Testis (tissue), 2 donors: ENCODE measurements around the gene RAD23B.

Source experiments
- POLR2A ChIP-seq: fragments of 450-650 bp; IDR thresholded peaks from one replicate; pipeline ENCODE4 v1.6.1; 2017; ENCODE audit warnings: antibody characterized with exemption, mild to moderate bottlenecking, moderate library complexity
- TF ChIP-seq, protein P1 (sequence below), 3 experiments: fragments of 450-650 bp in 2 of 3; fragments of 200-600 bp in 1 of 3; sonication (generic) in 1 of 3; IDR thresholded peaks; one replicate each; pipeline ENCODE4 v1.5.1; 2016 to 2019; ENCODE audit warnings: antibody characterized with exemption in 3 of 3, mild to moderate bottlenecking in 2 of 3, moderate library complexity in 1 of 3

DNA sequence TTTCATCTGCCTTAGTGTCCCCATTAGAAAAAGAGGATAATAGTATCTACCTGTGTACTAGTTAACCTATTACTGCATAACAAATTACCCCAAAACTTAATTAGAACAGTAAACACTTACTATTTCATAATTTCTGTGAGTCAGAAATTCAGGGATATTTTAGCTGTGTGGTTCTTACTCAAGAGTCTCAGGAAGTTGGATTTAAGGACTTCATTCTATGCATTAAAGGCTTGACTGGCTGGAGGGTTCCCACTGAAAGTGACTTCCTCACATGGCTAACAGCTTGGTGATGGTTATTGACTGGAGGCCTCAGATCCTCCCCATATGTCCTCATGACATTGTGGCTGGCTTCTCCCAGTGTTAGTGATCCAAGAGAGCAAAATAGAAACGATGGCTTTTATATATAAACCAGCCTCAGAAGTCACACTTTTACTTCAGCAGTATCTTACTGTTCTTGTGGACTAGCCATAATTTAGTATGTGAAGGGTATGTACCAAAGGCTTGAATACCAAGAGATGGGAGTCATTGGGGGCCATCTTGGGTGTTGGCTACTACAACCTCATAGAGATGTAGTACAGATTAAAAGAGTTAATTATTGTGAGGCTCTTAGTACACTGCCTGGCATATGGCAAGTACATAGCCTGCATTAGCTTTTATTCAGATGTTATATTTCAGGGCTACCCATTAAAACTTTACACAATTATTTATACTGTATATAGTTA lies 9.9 kb downstream of the RAD23B start:
- TF ChIP-seq, protein P1, sequence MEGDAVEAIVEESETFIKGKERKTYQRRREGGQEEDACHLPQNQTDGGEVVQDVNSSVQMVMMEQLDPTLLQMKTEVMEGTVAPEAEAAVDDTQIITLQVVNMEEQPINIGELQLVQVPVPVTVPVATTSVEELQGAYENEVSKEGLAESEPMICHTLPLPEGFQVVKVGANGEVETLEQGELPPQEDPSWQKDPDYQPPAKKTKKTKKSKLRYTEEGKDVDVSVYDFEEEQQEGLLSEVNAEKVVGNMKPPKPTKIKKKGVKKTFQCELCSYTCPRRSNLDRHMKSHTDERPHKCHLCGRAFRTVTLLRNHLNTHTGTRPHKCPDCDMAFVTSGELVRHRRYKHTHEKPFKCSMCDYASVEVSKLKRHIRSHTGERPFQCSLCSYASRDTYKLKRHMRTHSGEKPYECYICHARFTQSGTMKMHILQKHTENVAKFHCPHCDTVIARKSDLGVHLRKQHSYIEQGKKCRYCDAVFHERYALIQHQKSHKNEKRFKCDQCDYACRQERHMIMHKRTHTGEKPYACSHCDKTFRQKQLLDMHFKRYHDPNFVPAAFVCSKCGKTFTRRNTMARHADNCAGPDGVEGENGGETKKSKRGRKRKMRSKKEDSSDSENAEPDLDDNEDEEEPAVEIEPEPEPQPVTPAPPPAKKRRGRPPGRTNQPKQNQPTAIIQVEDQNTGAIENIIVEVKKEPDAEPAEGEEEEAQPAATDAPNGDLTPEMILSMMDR (IDR thresholded peaks at IDR 0.05), result no peak
- TF ChIP-seq POLR2A, result no peak
